Fibroblast of lung (primary cell): ENCODE results near the gene CD36.

Source experiments
- EZH2 ChIP-seq: IDR thresholded peaks from 2 replicates; pipeline ENCODE4 v1.5.1; 2012; ENCODE audit warnings: low read length, control low read depth, mild to moderate bottlenecking; ENCODE audit errors: missing control alignments
- TF ChIP-seq, protein P1 (sequence below), 2 donors: IDR thresholded peaks in 1 of 2; conservative IDR thresholded peaks in 1 of 2; 1 replicate in 1 of 2; 2 replicates in 1 of 2; pipeline ENCODE4 v1.5.1; 2011 to 2012; ENCODE audit warnings: low read length in 2 of 2, control low read depth in 1 of 2, inconsistent platforms in 1 of 2, low read depth in 1 of 2, mild to moderate bottlenecking in 1 of 2

DNA sequence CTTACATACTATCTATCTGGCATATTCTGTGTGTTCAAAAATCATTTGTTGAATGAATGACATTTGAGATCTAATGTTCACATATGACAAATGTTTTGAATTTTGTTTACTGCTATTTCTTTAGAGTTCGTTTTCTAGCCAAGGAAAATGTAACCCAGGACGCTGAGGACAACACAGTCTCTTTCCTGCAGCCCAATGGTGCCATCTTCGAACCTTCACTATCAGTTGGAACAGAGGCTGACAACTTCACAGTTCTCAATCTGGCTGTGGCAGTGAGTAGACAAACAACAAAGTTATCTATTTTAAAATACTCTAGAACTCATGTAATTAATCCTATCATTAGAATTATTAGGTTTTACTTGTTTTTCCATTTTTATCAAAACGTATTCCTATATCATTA, 22.5 kb downstream of the CD36 start:
- TF ChIP-seq, protein P1, sequence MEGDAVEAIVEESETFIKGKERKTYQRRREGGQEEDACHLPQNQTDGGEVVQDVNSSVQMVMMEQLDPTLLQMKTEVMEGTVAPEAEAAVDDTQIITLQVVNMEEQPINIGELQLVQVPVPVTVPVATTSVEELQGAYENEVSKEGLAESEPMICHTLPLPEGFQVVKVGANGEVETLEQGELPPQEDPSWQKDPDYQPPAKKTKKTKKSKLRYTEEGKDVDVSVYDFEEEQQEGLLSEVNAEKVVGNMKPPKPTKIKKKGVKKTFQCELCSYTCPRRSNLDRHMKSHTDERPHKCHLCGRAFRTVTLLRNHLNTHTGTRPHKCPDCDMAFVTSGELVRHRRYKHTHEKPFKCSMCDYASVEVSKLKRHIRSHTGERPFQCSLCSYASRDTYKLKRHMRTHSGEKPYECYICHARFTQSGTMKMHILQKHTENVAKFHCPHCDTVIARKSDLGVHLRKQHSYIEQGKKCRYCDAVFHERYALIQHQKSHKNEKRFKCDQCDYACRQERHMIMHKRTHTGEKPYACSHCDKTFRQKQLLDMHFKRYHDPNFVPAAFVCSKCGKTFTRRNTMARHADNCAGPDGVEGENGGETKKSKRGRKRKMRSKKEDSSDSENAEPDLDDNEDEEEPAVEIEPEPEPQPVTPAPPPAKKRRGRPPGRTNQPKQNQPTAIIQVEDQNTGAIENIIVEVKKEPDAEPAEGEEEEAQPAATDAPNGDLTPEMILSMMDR (conservative IDR thresholded peaks at IDR 0.05 in 1 of 2, IDR thresholded peaks at IDR 0.05 in 1 of 2; ENCODE audit: low read depth in 1 of 2, low read length in 2 of 2): no peak
- TF ChIP-seq EZH2: no peak
